HG03442 (cell line): Measurements from ENCODE around the gene NACC2.

Source experiments
- ATAC-seq: cut with Tn5 transposase; IDR thresholded peaks from one replicate; pipeline ENCODE4 v1.9.1; 2021; ENCODE audit warnings: mild to moderate bottlenecking, moderate library complexity; ENCODE audit not compliant: unreplicated experiment

Gene NACC2

DNA sequence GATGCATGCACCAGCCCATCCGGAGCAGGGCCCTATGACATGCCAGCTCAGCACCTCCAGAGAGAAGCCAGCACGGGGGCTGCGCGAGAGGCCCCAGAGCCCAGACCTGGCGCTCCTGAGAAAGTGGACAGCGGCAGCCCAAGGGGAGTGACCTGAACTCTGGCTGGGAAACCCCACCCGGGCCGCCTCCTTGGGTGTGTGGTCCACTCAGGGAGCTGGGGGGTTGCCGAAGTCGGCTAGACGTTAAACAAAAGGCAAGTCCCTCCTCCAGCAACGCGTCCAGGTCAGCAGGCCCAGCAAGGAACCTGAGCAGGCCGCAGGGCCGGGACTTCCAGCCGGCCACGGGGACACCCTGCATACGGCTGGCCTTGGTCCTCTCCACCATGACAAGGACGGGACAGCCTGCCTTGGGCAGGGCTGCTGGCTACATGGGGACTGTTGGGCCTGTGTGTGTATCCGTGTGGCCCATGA, 35.7 kb downstream of the NACC2 start:
- no peak for ATAC-seq

DNA sequence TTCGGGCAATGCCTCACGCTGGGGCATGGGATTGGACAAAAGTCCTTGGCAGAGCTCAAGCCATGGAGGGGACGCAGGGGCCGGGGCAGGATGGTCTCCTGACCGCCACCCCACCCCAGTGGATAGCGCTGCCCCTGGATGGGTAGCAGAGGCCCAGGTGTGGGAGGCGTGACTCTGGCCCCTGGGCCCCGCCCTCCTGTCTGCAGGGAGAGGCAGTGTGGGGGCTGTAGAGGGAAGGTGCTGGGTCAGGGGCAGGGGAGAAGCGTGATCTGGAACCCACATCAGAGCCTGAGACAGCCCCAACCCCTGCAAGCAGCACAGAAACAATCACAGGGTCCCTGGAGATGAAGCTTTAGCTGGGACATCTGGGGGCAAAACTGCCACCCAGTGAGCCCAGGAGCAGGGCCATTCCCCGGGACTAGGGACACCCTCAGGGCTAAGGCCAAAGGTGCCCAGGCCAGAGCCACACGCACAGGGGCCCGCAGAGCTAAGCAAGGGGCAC, 36.2 kb downstream of the NACC2 start:
- ATAC-seq, result no peak

DNA sequence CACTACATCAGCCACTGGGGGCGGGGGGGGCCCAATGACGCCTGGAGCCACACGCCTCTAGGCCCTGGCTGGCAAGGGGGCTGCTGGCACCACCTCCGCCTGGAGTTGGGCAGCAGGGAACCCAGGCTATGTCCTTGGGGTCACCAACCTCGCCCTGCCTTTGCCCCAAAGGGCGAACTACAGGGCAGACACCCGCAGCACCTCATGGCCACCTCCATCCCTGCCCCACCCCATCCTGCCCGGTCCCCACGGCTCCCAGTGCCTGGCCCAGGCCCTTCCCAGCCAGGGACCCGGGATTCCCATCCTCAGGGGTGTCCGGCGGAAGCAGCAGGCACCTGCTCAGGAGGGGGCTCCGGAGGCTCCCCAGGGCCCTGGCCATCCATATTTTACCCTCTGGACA, 37.0 kb downstream of the NACC2 start:
- no peak for ATAC-seq

DNA sequence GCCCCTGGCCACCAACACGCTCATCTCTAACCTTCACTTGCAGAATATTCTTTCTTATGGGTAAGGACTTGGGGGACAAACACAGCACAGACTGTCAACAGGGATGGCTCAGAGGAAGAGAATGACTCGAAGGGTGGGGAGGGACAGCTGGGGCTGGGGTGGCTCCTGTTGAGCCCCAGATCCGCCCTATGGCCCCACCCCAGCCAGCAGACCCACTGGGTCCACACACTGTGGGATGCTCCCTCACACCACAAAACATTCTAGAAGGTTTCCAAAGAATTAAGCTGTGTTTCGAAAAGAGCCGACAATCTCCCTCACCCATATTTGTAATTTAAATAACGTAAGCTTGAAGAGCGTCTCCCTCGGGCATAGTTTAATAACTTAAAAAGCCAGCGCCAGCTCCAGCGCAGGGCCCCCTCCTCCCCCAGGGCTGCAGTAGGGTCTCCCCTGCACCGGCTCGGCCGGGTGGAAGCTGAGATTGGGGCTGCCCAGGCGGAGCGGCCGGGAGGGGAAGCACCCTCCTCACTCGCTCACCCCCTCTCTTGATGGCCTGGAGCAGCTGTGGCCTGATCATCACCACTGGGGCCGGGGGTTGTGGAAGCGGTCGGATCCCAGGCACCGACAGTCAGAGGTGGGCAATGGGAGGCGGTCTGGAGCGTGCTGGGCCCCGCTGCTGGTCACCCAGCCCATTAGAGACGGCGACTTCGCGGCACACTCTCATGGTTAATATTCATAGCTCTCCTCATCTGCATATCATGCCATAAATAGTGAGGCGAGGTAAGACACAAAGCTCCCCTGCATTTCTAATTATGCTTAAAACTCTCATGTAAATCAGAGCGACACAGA, 37.6 kb downstream of the NACC2 start:
- no peak for ATAC-seq

DNA sequence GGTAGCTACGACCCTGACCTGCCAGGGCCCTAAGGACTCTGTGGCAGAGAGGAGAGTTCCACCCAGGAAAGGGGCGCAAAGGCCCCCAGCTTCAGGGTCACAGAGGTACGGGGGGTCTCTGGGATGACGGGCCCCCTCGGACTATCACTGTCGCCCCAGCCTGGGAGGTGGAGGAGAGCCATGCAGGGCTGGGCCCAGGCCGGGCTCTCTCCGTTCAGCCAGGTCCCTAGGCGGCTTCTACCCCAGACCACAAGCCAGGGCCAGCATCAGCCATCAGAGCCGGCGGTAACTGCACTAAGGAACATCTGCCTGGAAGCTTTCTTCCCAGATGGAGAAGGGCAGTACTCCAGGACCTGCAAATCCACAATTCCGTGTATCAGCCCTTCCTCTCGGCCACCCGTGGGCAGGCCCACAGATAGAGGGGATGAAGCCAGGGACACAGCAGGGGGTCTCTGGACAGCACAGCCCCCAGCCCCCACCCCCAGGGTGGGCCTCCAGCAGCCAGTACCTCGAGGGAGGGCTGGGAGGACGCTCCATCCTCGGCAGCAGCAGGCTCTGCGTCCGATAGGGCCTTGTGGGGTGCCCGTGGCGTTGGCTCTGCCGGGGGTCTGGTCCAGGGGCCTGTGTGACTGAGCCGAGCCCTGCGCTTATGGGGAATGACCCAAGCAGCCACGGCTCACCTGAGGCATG, 38.4 kb downstream of the NACC2 start:
- no peak for ATAC-seq

DNA sequence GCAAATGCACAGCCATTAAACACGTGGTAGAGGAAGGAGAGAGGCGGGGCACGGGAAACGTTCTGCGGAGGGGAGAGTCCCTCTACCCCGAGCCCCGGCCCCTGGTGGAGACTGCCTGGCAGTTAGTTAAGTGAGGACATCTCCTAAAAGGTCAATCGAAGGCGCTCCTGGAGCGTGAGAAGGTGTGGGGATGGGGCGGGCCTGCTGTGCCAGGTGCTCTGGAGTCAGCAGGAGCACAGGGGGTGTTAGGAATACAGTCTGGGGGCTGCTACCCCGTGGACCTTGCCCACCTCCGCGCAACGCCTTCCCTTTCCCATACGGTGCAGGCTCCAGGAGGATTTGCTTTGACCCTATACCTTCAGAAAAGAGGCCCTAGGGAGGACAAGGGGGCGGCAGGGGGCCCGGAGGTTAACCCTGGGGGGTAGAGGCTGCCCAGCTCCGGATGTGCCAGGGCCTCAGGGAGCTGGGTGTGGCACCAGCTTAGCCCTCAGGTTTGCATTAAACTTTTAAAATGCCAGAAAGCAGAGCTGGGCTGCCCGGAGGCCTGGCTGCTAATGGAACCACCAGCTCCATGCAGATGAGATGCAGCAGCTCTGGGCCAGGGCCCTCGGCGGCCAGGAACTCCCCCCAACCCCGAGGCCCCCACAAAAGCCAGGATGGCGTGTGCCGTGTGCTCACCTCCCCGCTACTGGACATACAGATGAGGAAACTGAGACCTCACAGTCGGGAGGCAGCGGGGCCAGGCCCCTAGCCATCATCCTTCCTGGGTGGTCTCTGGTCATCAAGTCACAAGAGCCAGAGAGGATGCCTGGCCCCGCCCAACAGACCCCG, 39.2 kb downstream of the NACC2 start:
- no peak for ATAC-seq

GRCh38 chr9:136054798-136055714, 40.0 kb downstream of the NACC2 start:
- ATAC-seq, result no peak

DNA sequence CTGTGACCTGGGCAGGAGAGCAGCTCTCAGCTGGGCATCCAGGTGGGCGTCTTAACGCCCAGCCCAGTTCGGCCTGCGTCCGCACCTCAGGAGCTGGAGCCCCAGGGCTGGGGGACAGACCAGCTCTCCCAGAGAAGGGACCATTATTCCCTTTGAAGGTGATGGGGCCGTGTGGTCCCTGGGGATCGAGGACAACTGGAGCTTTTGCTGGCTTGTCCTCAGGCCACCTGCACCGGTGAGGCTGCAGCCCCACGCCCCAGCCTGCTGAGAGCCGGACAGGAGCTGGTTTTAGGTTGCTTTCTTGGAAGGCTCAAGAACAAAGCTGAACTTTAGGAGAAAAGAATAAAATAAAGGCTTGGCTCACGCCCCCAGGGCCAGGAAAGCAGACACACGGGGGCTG, 40.9 kb downstream of the NACC2 start:
- ATAC-seq, result no peak

DNA sequence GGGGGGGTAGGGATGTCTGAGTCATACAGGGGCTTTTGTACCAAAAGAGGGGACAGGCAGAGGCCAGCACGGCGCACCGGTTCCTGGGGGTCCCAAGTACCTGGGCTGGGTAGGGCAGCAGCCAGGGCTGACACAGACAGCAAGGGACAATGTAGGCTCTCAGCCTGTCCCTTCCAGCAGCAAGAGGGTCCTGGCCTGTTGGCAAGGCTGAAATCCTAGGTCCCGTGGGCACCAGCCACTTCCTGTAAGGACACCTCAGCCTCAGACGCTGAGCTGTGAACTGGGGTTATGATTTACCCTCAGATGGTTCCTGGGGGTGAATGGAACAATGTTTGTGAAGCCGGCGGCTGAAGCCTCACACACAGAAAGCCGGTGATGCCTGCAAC, 41.3 kb downstream of the NACC2 start:
- ATAC-seq, result no peak

DNA sequence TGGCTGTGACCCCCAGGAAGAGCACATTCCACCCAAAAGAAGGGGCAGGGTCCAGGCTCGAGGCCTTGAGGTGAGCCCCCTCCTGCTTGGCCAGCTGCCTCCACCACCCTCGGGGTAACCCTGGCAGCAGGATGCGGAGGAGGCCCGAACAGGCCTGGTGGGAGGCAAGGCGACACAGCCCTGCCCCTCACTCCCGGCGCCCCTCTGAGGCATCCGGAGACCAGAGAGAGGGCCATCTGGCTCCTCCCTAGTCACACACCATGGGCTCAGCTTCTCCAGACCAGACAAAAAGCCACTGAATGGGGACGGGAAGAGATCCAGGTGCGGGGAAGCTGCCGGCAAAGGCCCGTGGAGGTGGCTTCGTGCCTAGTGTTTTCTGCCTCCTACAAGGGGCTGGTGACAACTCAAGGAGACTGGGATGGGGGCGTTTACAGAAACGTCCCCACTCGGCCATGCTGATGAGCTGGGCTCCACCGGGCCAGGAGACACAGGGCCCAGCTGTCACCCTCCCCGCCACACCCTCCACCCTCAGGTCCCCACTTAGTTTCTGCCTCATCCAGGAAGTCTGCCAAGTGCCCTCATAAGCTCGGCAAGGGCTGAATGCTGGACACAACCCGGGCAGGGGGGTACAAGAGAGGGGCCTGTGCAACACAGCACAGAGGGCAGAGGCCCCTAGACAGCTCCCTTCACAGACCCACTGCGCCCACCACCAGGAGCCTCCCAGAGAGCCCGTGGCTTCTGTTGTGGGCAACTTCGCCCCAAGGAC, 41.9 kb downstream of the NACC2 start:
- ATAC-seq, result no peak

DNA sequence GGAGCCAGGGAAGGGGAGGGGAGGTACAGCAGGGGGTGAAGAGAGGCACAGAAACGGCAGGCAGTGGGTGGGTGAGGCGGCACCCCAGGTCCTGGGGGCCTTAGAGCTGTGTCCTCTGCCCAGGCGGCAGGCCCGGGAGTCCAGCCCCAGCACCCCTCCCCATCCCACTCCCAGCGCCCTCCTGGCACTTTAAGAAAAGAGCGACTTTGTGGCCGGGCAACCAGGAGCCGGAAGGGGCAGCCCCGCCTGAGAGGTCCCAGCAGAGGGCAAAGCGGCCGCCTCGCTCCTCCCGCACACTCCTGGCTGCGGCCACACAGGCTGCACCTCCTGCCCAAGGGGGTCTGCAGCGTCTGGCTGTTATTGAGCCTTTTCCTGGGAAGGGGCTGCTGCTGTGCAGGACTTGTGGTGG, 42.6 kb downstream of the NACC2 start:
- no peak for ATAC-seq

DNA sequence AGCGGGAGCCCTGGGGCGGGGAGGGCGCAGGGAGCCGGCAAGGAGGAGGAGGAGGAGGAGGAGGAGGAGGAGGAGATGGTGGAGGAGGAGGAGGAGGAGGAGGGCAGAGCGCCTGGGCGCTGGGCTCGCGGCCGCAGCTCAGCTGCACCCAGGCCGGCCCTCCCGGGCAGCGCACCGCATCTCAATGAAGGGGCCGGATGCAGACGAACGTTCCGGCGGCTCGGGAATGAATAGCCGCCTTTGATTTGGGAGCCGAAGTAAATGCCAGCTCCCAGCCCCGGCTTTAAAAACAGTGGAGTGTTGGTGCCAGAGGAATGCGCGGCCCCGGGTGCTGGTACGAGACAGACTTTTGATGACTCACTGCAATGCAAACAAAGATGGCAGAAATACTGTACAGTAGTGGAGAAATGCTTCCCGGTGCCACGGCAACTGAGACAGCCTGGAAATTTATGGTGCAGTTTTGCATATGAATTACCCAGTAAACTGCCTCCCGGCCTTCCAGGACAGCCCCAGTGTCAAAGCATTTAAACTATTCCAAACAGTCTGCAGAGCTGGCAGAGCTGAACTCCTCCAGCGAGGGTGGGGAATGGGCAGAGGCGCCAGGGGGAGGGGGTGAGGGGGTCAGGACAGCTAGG, 43.1 kb downstream of the NACC2 start:
- ATAC-seq, result no peak

GRCh38 chr9:136051453-136051836, 43.6 kb downstream of the NACC2 start:
- no peak for ATAC-seq

- ATAC-seq, result no peak
Measured at GRCh38 chr9:136050701-136051452, 44.2 kb downstream of the NACC2 start.

GRCh38 chr9:136050266-136050700, 44.8 kb downstream of the NACC2 start:
- no peak for ATAC-seq

- no peak for ATAC-seq
Measured at GRCh38 chr9:136049491-136050265, 45.4 kb downstream of the NACC2 start.
